GM18511 (cell line): ENCODE data around the gene AOPEP.

Experiments used
- ATAC-seq: cut with Tn5 transposase; IDR thresholded peaks from one replicate; pipeline ENCODE4 v1.9.1; 2021; ENCODE audit warnings: mild to moderate bottlenecking, moderate library complexity; ENCODE audit not compliant: unreplicated experiment

The AOPEP gene

GRCh38 chr9:94909965-94910730 lies 183.6 kb downstream of the AOPEP start:
- ATAC-seq, result no peak

- no peak for ATAC-seq
Observed at GRCh38 chr9:94911211-94911610, 184.7 kb downstream of the AOPEP start.

GRCh38 chr9:94911986-94912635 lies 185.6 kb downstream of the AOPEP start:
- ATAC-seq, result no peak

- ATAC-seq, result no peak
Observed at GRCh38 chr9:94912700-94913249, 186.3 kb downstream of the AOPEP start.

GRCh38 chr9:94913550-94913949 lies 187.1 kb downstream of the AOPEP start:
- no peak for ATAC-seq

GRCh38 chr9:94915476-94916450 lies 189.3 kb downstream of the AOPEP start:
- no peak for ATAC-seq

- ATAC-seq, result no peak
Observed at GRCh38 chr9:94916956-94917355, 190.5 kb downstream of the AOPEP start.

GRCh38 chr9:94918038-94918753 lies 191.7 kb downstream of the AOPEP start:
- ATAC-seq, result peak; percentile 76

GRCh38 chr9:94919376-94920098 lies 193.0 kb downstream of the AOPEP start:
- no peak for ATAC-seq

GRCh38 chr9:94920420-94921091 lies 194.1 kb downstream of the AOPEP start:
- ATAC-seq, result no peak

GRCh38 chr9:94921092-94921471 lies 194.6 kb downstream of the AOPEP start:
- no peak for ATAC-seq

GRCh38 chr9:94921656-94922055 lies 195.2 kb downstream of the AOPEP start:
- no peak for ATAC-seq

GRCh38 chr9:94922098-94922607 lies 195.7 kb downstream of the AOPEP start:
- ATAC-seq, result no peak

- ATAC-seq, result no peak
Observed at GRCh38 chr9:94922691-94923107, 196.2 kb downstream of the AOPEP start.

- no peak for ATAC-seq
Observed at GRCh38 chr9:94923326-94924089, 197.0 kb downstream of the AOPEP start.

- ATAC-seq, result no peak
Observed at GRCh38 chr9:94925751-94926430, 199.4 kb downstream of the AOPEP start.

- ATAC-seq, result no peak
Observed at GRCh38 chr9:94926431-94926800, 199.9 kb downstream of the AOPEP start.
